HL-60 (cell line): ENCODE data around the gene MET.

Experiments
- GABPA ChIP-seq: IDR thresholded peaks from 2 replicates; pipeline ENCODE4 v1.6.1; 2012; ENCODE audit warnings: low read depth
- SPI1 ChIP-seq: IDR thresholded peaks from 2 replicates; pipeline ENCODE4 v1.6.1; 2012; ENCODE audit warnings: low read depth, mild to moderate bottlenecking, borderline replicate concordance
- TF ChIP-seq, protein P1 (sequence below): IDR thresholded peaks from one replicate; pipeline ENCODE4 v1.5.1; 2011; ENCODE audit warnings: low read length, control low read depth, inconsistent platforms; ENCODE audit not compliant: insufficient read depth

DNA sequence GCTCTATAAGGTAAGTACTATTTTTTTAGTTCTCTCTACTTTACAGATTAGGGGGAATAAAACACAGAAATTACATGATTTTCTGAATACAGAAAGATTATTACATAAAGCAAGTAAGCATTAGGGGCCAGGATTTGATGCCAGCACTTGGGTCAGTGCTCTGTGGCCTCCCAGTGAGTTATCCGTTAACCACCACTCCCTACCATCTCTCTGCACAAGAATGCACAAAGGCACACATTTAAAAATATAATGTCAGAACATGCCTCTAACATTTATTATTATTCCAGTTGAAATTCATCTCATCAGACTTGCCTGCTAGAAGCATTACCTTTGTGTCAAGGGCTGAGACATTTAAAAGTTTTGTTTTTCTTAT is 59.0 kb downstream of the MET start:
- TF ChIP-seq, protein P1, sequence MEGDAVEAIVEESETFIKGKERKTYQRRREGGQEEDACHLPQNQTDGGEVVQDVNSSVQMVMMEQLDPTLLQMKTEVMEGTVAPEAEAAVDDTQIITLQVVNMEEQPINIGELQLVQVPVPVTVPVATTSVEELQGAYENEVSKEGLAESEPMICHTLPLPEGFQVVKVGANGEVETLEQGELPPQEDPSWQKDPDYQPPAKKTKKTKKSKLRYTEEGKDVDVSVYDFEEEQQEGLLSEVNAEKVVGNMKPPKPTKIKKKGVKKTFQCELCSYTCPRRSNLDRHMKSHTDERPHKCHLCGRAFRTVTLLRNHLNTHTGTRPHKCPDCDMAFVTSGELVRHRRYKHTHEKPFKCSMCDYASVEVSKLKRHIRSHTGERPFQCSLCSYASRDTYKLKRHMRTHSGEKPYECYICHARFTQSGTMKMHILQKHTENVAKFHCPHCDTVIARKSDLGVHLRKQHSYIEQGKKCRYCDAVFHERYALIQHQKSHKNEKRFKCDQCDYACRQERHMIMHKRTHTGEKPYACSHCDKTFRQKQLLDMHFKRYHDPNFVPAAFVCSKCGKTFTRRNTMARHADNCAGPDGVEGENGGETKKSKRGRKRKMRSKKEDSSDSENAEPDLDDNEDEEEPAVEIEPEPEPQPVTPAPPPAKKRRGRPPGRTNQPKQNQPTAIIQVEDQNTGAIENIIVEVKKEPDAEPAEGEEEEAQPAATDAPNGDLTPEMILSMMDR, result no peak
- no peak for TF ChIP-seq GABPA
- TF ChIP-seq SPI1, result no peak
